Measurements from ENCODE around the gene MAPK8.

DNA sequence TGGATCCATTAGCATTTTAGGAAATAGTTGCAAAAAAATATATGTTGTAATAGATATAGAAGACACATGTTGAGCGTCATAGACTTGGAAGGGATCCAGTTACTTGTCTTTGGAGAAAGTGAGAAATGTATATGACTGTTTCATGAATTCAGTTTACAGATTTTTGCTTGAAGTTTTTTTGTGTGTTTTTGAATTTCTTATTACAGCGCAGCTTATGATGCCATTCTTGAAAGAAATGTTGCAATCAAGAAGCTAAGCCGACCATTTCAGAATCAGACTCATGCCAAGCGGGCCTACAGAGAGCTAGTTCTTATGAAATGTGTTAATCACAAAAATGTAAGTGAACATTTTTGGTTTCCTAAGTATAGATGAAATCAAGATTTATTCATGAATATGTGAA, 98.2 kb downstream of the MAPK8 start:
- TF ChIP-seq, protein P1, sequence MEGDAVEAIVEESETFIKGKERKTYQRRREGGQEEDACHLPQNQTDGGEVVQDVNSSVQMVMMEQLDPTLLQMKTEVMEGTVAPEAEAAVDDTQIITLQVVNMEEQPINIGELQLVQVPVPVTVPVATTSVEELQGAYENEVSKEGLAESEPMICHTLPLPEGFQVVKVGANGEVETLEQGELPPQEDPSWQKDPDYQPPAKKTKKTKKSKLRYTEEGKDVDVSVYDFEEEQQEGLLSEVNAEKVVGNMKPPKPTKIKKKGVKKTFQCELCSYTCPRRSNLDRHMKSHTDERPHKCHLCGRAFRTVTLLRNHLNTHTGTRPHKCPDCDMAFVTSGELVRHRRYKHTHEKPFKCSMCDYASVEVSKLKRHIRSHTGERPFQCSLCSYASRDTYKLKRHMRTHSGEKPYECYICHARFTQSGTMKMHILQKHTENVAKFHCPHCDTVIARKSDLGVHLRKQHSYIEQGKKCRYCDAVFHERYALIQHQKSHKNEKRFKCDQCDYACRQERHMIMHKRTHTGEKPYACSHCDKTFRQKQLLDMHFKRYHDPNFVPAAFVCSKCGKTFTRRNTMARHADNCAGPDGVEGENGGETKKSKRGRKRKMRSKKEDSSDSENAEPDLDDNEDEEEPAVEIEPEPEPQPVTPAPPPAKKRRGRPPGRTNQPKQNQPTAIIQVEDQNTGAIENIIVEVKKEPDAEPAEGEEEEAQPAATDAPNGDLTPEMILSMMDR (IDR thresholded peaks at IDR 0.05), result no peak
- no peak for TF ChIP-seq POLR2A (IDR thresholded peaks at IDR 0.05)
- no peak for TF ChIP-seq POLR2AphosphoS5 (IDR thresholded peaks at IDR 0.05)

Data from transverse colon (tissue), 4 donors.